Stimulated activated CD4-positive, alpha-beta T cell treated with anti-CD3 and anti-CD28 coated beads, TNF-alpha, amount 100 ng/mL, for 24 hours (primary cell): ENCODE data around the gene MRPL58.
"Not testable (repeated sequence)": the region's sequence is repeated elsewhere in the genome, so short reads cannot be mapped to it uniquely, and the experiment has no call there.

Experiments
- DNase-seq, 3 experiments: peaks; one replicate each; pipeline ENCODE4 v3.0.0-alpha.2; 2020; ENCODE audit warnings: low read depth in 3 of 3

The MRPL58 gene

GRCh38 chr17:75013092-75013559 is 656 bp downstream of the MRPL58 start:
- no peak for DNase-seq

GRCh38 chr17:75019146-75019545 is 6.7 kb downstream of the MRPL58 start:
- DNase-seq = no peak

- no peak for DNase-seq
Observed at GRCh38 chr17:75019710-75020109, 7.2 kb downstream of the MRPL58 start.

GRCh38 chr17:75020331-75021110 is 8.1 kb downstream of the MRPL58 start:
- DNase-seq = no peak

- DNase-seq = no peak
Observed at GRCh38 chr17:75024686-75025397, 12.4 kb downstream of the MRPL58 start.

GRCh38 chr17:75025398-75025734 is 12.9 kb downstream of the MRPL58 start:
- not testable (repeated sequence) for DNase-seq

GRCh38 chr17:75026650-75027049 is 14.2 kb downstream of the MRPL58 start:
- not testable (repeated sequence) for DNase-seq

- DNase-seq = no peak
Observed at GRCh38 chr17:75030161-75030560, 17.7 kb downstream of the MRPL58 start.

- DNase-seq = peak in 1 of 3 experiments; percentile 54
Observed at GRCh38 chr17:75031972-75032719, 19.7 kb downstream of the MRPL58 start.

- DNase-seq = no peak
Observed at GRCh38 chr17:75032720-75033280, 20.3 kb downstream of the MRPL58 start.

GRCh38 chr17:75033346-75034235 is 21.1 kb downstream of the MRPL58 start:
- peak; percentile 90 to 96 (median 91) for DNase-seq

GRCh38 chr17:75034236-75034908 is 21.9 kb downstream of the MRPL58 start:
- peak; percentile 81 to 96 (median 90) for DNase-seq

GRCh38 chr17:75036643-75037268 is 24.3 kb downstream of the MRPL58 start:
- DNase-seq = peak; percentile 59 to 72 (median 60)

- DNase-seq = no peak
Observed at GRCh38 chr17:75039238-75039637, 26.8 kb downstream of the MRPL58 start.

GRCh38 chr17:75041656-75042280 is 29.3 kb downstream of the MRPL58 start:
- DNase-seq = no peak

GRCh38 chr17:75043789-75044188 is 31.3 kb downstream of the MRPL58 start:
- DNase-seq = not testable (repeated sequence)

- no peak for DNase-seq
Observed at GRCh38 chr17:75044716-75045115, 32.2 kb downstream of the MRPL58 start.

- DNase-seq = peak in 1 of 3 experiments; percentile 45
Observed at GRCh38 chr17:75045946-75046406, 33.5 kb downstream of the MRPL58 start.
